Liver (tissue), 9 donors: ENCODE data around the gene GRIP2. TPM values are rescaled to one million over a fixed set of nuclear protein-coding genes. Genes with fewer than 3 reads are reported as not detected.

Source experiments
- DNase-seq: peaks from one replicate; pipeline ENCODE4 v3.0.0-alpha.2; 2017; ENCODE audit warnings: low spot score
- H3K27ac ChIP-seq, 2 donors: one replicate each; pipeline ENCODE4 v1.7.0; 2013; ENCODE audit warnings: inconsistent platforms in 2 of 2, low read length in 2 of 2, control low read depth in 1 of 2, low read depth in 1 of 2, mild to moderate bottlenecking in 1 of 2
- H3K27me3 ChIP-seq, 4 donors: one replicate each; pipeline versions ENCODE4 v1.6.1 to v1.7.0; 2013; ENCODE audit warnings: low read length in 3 of 4, inconsistent platforms in 1 of 4, mild to moderate bottlenecking in 1 of 4, moderate library complexity in 1 of 4; ENCODE audit not compliant: control insufficient read depth in 4 of 4, insufficient read depth in 4 of 4
- H3K36me3 ChIP-seq, 4 donors: one replicate each; pipeline versions ENCODE4 v1.6.1 to v1.7.0; 2013; ENCODE audit warnings: low read length in 3 of 4, mild to moderate bottlenecking in 3 of 4, low read depth in 1 of 4, moderate library complexity in 1 of 4; ENCODE audit not compliant: control insufficient read depth in 4 of 4, insufficient read depth in 3 of 4
- H3K4me1 ChIP-seq, 4 donors: one replicate each; pipeline versions ENCODE4 v1.6.1 to v1.7.0; 2013; ENCODE audit warnings: low read length in 3 of 4, mild to moderate bottlenecking in 3 of 4, moderate library complexity in 1 of 4; ENCODE audit not compliant: control insufficient read depth in 4 of 4, insufficient read depth in 4 of 4
- H3K4me3 ChIP-seq, 3 donors: one replicate each; pipeline versions ENCODE4 v1.6.1 to v1.7.0; 2013; ENCODE audit warnings: low read length in 3 of 3, control low read depth in 1 of 3, low read depth in 1 of 3, mild to moderate bottlenecking in 1 of 3
- H3K9ac ChIP-seq, 2 donors: one replicate each; pipeline ENCODE4 v1.7.0; 2013; ENCODE audit warnings: low read length in 2 of 2, mild to moderate bottlenecking in 2 of 2, moderate library complexity in 2 of 2, control low read depth in 1 of 2, low read depth in 1 of 2
- H3K9me3 ChIP-seq, 4 donors: one replicate each; pipeline versions ENCODE4 v1.6.1 to v1.7.0; 2013; ENCODE audit warnings: low read length in 3 of 4; ENCODE audit not compliant: control insufficient read depth in 4 of 4
- CTCF ChIP-seq: fragments of 150-350 bp; IDR thresholded peaks from 2 replicates; pipeline ENCODE4 v1.5.1; 2017; ENCODE audit warnings: improper control_type of control experiment, low read depth, low read length; ENCODE audit not compliant: missing input control
- FOXA2 ChIP-seq: IDR thresholded peaks from 2 replicates; pipeline ENCODE4 v1.6.1; 2016; ENCODE audit warnings: antibody characterized with exemption
- GABPA ChIP-seq, 2 donors: IDR thresholded peaks in 1 of 2; conservative IDR thresholded peaks in 1 of 2; 2 replicates each; pipeline ENCODE4 v1.6.1; 2016; ENCODE audit warnings: antibody characterized with exemption in 2 of 2, mild to moderate bottlenecking in 1 of 2, moderate library complexity in 1 of 2
- HNF4A ChIP-seq, 2 donors: conservative IDR thresholded peaks; 2 replicates each; pipeline ENCODE4 v1.6.1; 2016; ENCODE audit warnings: antibody characterized with exemption in 2 of 2, mild to moderate bottlenecking in 2 of 2
- JUND ChIP-seq, 2 donors: IDR thresholded peaks; 2 replicates each; pipeline ENCODE4 v1.6.1; 2016; ENCODE audit warnings: antibody characterized with exemption in 2 of 2
- MAX ChIP-seq: IDR thresholded peaks from 2 replicates; pipeline ENCODE4 v1.6.1; 2016; ENCODE audit warnings: antibody characterized with exemption
- RAD21 ChIP-seq, 2 donors: IDR thresholded peaks; 2 replicates each; pipeline ENCODE4 v1.6.1; 2016; ENCODE audit warnings: antibody characterized with exemption in 2 of 2, mild to moderate bottlenecking in 2 of 2
- RXRA ChIP-seq, 2 donors: IDR thresholded peaks; 2 replicates each; pipeline ENCODE4 v1.6.1; 2017 to 2018; ENCODE audit warnings: antibody characterized with exemption in 2 of 2, mild to moderate bottlenecking in 1 of 2
- SP1 ChIP-seq: IDR thresholded peaks from 2 replicates; pipeline ENCODE4 v1.6.1; 2018; ENCODE audit warnings: antibody characterized with exemption, mild to moderate bottlenecking
- WGBS: extraction: QIAGEN DNeasy Blood & Tissue Kit; methylation state at CpG from one replicate; pipeline ENCODE4 v1.1.7; 2013; 5-methylcytosine and 5-hydroxymethylcytosine counted together
- polyA plus RNA-seq, 2 donors: library from polyadenylated mRNA; stranded (reverse) in 1 of 2; unstranded in 1 of 2; fragments of 200-250 nt in 1 of 2; fragments of >200 nt in 1 of 2; fragmentation: Nextera tagmentation in 1 of 2; extraction: Ambion mirVana in 1 of 2; gene quantifications; one replicate each; pipeline versions ENCODE4 v1.2.1 to v1.2.3, GENCODE V29; 2013 to 2015
- total RNA-seq, 2 donors: library from RNA; depleted of rRNA; stranded (reverse); fragments of >200 nt; gene quantifications; one replicate each; pipeline ENCODE4 v1.2.3, GENCODE V29; 2014
- TF ChIP-seq, protein P1 (sequence below): IDR thresholded peaks from 2 replicates; pipeline ENCODE4 v1.6.1; 2016; ENCODE audit warnings: antibody characterized with exemption, mild to moderate bottlenecking
- donor health status: healthy.
- donor health status: healthy.
- donor health status: healthy.
- donor health status: healthy.
- donor health status: healthy.

Gene GRIP2
- total and polyA plus RNA-seq, 4 donors, result 0.05 to 0.33 (median 0.09) TPM; not detected in 1

DNA sequence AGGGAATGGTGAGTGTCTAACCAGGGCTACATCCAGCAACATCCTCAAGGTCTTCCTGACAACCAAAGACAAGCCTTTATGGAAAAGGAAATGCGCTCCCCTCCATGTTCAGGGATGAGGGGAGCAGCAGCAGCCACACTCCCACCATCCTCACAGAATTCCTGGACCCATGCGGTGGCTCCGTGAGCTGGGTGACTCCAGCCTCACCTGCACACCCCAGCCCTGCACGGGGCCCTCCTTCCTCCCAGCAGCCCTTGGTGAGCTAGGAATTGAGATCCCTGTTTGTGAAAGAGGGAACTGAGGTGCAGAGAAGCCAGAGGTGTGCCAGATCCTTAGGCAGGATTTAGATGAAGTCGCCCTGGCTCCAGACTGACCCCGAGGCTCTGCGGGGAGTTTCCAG is 52.3 kb downstream of the GRIP2 start:
- 86% methylated on average over 7 of the region's 7 CpGs for WGBS
- H3K4me1 ChIP-seq, result no peaks in the 10 kb centered on the region
- H3K4me3 ChIP-seq, result no peak overlapping the region
- no peak for TF ChIP-seq JUND (IDR thresholded peaks at IDR 0.05)
- TF ChIP-seq SP1, result no peak
- TF ChIP-seq FOXA2, result no peak
- no peak for TF ChIP-seq RAD21 (IDR thresholded peaks at IDR 0.05)
- TF ChIP-seq GABPA (IDR thresholded peaks at IDR 0.05 in 1 of 2, conservative IDR thresholded peaks at IDR 0.05 in 1 of 2), result no peak
- TF ChIP-seq CTCF, result no peak
- TF ChIP-seq HNF4A (conservative IDR thresholded peaks at IDR 0.05), result no peak
- no peak for DNase-seq
- no peaks in the 10 kb centered on the region for H3K27me3 ChIP-seq
- no peak overlapping the region for H3K9ac ChIP-seq
- no peaks in the 10 kb centered on the region for H3K9me3 ChIP-seq
- no peaks in the 10 kb centered on the region for H3K36me3 ChIP-seq
- H3K27ac ChIP-seq, result no peak overlapping the region

GRCh38 chr3:14487086-14487485 is 53.1 kb downstream of the GRIP2 start:
- no peak for DNase-seq
- Histone ChIP-seq H3K4me3 (no peak overlapping the region), H3K27me3 (no peaks in the 10 kb centered on the region), H3K27ac (no peak overlapping the region), H3K36me3 (no peaks in the 10 kb centered on the region), H3K9ac (no peak overlapping the region), H3K9me3 (no peaks in the 10 kb centered on the region), H3K4me1 (peaks cover 0 to 1% (median 0%) of the 10 kb centered on the region in 4 donors)
- TF ChIP-seq, protein P1, sequence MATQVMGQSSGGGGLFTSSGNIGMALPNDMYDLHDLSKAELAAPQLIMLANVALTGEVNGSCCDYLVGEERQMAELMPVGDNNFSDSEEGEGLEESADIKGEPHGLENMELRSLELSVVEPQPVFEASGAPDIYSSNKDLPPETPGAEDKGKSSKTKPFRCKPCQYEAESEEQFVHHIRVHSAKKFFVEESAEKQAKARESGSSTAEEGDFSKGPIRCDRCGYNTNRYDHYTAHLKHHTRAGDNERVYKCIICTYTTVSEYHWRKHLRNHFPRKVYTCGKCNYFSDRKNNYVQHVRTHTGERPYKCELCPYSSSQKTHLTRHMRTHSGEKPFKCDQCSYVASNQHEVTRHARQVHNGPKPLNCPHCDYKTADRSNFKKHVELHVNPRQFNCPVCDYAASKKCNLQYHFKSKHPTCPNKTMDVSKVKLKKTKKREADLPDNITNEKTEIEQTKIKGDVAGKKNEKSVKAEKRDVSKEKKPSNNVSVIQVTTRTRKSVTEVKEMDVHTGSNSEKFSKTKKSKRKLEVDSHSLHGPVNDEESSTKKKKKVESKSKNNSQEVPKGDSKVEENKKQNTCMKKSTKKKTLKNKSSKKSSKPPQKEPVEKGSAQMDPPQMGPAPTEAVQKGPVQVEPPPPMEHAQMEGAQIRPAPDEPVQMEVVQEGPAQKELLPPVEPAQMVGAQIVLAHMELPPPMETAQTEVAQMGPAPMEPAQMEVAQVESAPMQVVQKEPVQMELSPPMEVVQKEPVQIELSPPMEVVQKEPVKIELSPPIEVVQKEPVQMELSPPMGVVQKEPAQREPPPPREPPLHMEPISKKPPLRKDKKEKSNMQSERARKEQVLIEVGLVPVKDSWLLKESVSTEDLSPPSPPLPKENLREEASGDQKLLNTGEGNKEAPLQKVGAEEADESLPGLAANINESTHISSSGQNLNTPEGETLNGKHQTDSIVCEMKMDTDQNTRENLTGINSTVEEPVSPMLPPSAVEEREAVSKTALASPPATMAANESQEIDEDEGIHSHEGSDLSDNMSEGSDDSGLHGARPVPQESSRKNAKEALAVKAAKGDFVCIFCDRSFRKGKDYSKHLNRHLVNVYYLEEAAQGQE, result no peak
- TF ChIP-seq RXRA (IDR thresholded peaks at IDR 0.05), result no peak
- TF ChIP-seq MAX, result no peak
- TF ChIP-seq GABPA (IDR thresholded peaks at IDR 0.05 in 1 of 2, conservative IDR thresholded peaks at IDR 0.05 in 1 of 2), result no peak
- no peak for TF ChIP-seq SP1
- WGBS, result 90% methylated on average over 8 of the region's 8 CpGs

- no peak for TF ChIP-seq GABPA (IDR thresholded peaks at IDR 0.05 in 1 of 2, conservative IDR thresholded peaks at IDR 0.05 in 1 of 2)
- Histone ChIP-seq H3K4me3 (no peak overlapping the region), H3K9me3 (no peaks in the 10 kb centered on the region), H3K9ac (no peak overlapping the region), H3K27ac (no peak overlapping the region), H3K27me3 (no peaks in the 10 kb centered on the region), H3K4me1 (peaks cover 0 to 1% (median 0%) of the 10 kb centered on the region in 4 donors), H3K36me3 (no peaks in the 10 kb centered on the region)
- DNase-seq, result no peak
- 86% methylated on average over 5 of the region's 5 CpGs for WGBS
Observed at GRCh38 chr3:14486460-14486859, 53.7 kb downstream of the GRIP2 start.
